HEK293T (cell line): Measurements from ENCODE around the gene EGLN1.
"Not testable (repeated sequence)": the region's sequence is repeated elsewhere in the genome, so short reads cannot be mapped to it uniquely, and the experiment has no call there.

Experiments
- CTCF ChIA-PET: fragments of 350-600 bp; formaldehyde crosslinking; extraction: SDS; loops from one replicate; lab custom pipeline; 2021; ENCODE audit warnings: antibody characterized with exemption, inconsistent platforms; lab: Yijun Ruan, JAX
- POLR2A ChIA-PET: fragments of 350-600 bp; formaldehyde crosslinking; extraction: SDS; loops from one replicate; lab custom pipeline; 2020; ENCODE audit warnings: antibody characterized with exemption, inconsistent platforms; lab: Yijun Ruan, JAX
- DNase-seq: peaks from one replicate; pipeline ENCODE4 v3.0.0; 2012; ENCODE audit warnings: mixed read lengths; ENCODE audit errors: extremely low spot score
- ARNT ChIP-seq: fragments of 450-650 bp; IDR thresholded peaks from 2 replicates; pipeline ENCODE4 v1.6.1; 2017; ENCODE audit warnings: mild to moderate bottlenecking
- BHLHE40 ChIP-seq: fragments of 450-650 bp; IDR thresholded peaks from 2 replicates; pipeline ENCODE4 v1.6.1; 2016; ENCODE audit warnings: mild to moderate bottlenecking, moderate library complexity, borderline replicate concordance
- CTBP1 ChIP-seq: fragments of 450-650 bp; IDR thresholded peaks from 2 replicates; pipeline ENCODE4 v1.6.1; 2016; ENCODE audit warnings: borderline replicate concordance
- ELF4 ChIP-seq: fragments of 450-650 bp; IDR thresholded peaks from 2 replicates; pipeline ENCODE4 v1.6.1; 2017; ENCODE audit warnings: antibody characterized with exemption
- FOXA1 ChIP-seq: fragments of 450-650 bp; IDR thresholded peaks from 2 replicates; pipeline ENCODE4 v1.6.1; 2016; ENCODE audit warnings: mild to moderate bottlenecking
- FOXK2 ChIP-seq: fragments of 450-650 bp; IDR thresholded peaks from 2 replicates; pipeline ENCODE4 v1.6.1; 2016; ENCODE audit warnings: mild to moderate bottlenecking
- FOXM1 ChIP-seq: fragments of 450-650 bp; IDR thresholded peaks from 2 replicates; pipeline ENCODE4 v1.6.1; 2017; ENCODE audit warnings: mild to moderate bottlenecking, borderline replicate concordance
- HDGF ChIP-seq: fragments of 450-650 bp; IDR thresholded peaks from 2 replicates; pipeline ENCODE4 v1.6.1; 2017; ENCODE audit warnings: antibody characterized with exemption, borderline replicate concordance
- L3MBTL2 ChIP-seq: fragments of 450-650 bp; conservative IDR thresholded peaks from 2 replicates; pipeline ENCODE4 v1.6.1; 2016; ENCODE audit warnings: mild to moderate bottlenecking
- LEF1 ChIP-seq: fragments of 450-650 bp; IDR thresholded peaks from 2 replicates; pipeline ENCODE4 v1.6.1; 2017; ENCODE audit warnings: mild to moderate bottlenecking, borderline replicate concordance
- NFRKB ChIP-seq: fragments of 450-650 bp; IDR thresholded peaks from 2 replicates; pipeline ENCODE4 v1.6.1; 2016; ENCODE audit warnings: mild to moderate bottlenecking, moderate library complexity
- PKNOX1 ChIP-seq: fragments of 450-650 bp; IDR thresholded peaks from 2 replicates; pipeline ENCODE4 v1.6.1; 2016
- SP1 ChIP-seq: fragments of 450-650 bp; IDR thresholded peaks from 2 replicates; pipeline ENCODE4 v1.6.1; 2017
- SUZ12 ChIP-seq: fragments of 450-650 bp; IDR thresholded peaks from 2 replicates; pipeline ENCODE4 v1.6.1; 2016; ENCODE audit warnings: mild to moderate bottlenecking
- TARDBP ChIP-seq: fragments of 450-650 bp; IDR thresholded peaks from 2 replicates; pipeline ENCODE4 v1.6.1; 2016
- ZNF384 ChIP-seq: fragments of 450-650 bp; IDR thresholded peaks from 2 replicates; pipeline ENCODE4 v1.6.1; 2016

The EGLN1 gene

GRCh38 chr1:231431665-231432415, 9.8 kb upstream of the EGLN1 start:
- TF ChIP-seq HDGF (no peak), SUZ12 (no peak), ZNF384 (no peak), PKNOX1 (no peak), ELF4 (no peak)
- POLR2A ChIA-PET, result no interaction called here
- CTCF ChIA-PET, result no interaction called here
- DNase-seq, result no peak

- POLR2A ChIA-PET, DNase-seq, CTCF ChIA-PET: not testable (repeated sequence)
These were observed 8.7 kb upstream of the EGLN1 start for GRCh38 chr1:231430678-231431352.

GRCh38 chr1:231428377-231428776, 6.3 kb upstream of the EGLN1 start:
- DNase-seq, result no peak
- ChIA-PET CTCF (interaction anchor here (0.6 kb wide), 1 partner anchor 29 kb away, joined by 5 read pairs; no protein-coding TSS in a partner anchor), POLR2A (no interaction called here)
- no peak for TF ChIP-seq SP1
- no peak for TF ChIP-seq ELF4
- no peak for TF ChIP-seq FOXK2
- no peak for TF ChIP-seq SUZ12
- no peak for TF ChIP-seq TARDBP
- TF ChIP-seq FOXA1, result no peak
- no peak for TF ChIP-seq BHLHE40
- TF ChIP-seq NFRKB, result no peak
- TF ChIP-seq ZNF384, result no peak
- TF ChIP-seq HDGF, result no peak
- TF ChIP-seq FOXM1, result no peak
- no peak for TF ChIP-seq L3MBTL2
- no peak for TF ChIP-seq CTBP1
- no peak for TF ChIP-seq ARNT
- no peak for TF ChIP-seq LEF1
- TF ChIP-seq PKNOX1, result no peak

DNA sequence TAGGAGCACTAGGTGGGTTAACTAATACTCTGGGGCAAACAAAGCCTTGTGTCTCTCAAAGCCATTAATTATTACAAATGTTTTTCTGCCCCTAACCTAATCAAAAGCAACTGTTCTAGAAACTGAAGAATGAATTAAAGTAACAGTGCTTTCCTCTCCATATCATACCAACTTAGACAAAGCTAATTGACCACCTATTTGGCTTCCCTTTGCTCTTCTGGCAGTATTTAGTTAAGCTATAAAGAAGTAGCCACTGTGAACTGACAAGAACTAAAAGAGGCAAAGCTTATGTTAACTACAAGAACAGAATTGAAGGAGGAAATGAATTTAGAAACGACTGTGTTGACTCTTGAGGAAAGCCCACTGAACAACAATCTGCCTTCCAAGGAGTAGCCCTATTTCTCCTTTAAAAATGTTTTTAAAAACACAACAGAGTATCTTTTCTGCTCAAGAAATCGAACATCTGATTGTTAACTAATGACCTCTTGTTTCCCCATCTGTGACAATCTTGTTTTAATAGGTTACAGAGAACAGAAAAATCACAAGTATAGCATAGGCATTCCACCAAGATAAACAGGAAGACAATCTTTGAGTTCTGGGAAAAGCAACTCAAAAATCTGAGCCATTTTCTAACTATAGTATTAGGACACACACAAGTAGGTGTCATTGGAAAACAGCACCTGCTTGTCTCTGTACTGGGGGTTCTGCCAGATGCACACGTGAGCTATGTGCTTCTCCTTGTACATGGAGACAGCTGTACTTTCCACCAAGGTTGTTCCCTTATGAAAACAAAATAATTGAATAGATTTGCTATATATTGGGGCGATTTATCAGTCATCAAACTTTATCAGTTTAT, 3.1 kb upstream of the EGLN1 start:
- TF ChIP-seq CTBP1 (no peak), FOXK2 (no peak), FOXA1 (0 out of 2 replicates have a peak, but pooled peaks have one; percentile 19), HDGF (no peak), BHLHE40 (no peak)
- ChIA-PET POLR2A (no interaction called here), CTCF (interaction anchor here (1.3 kb wide), 1 partner anchor 9 kb away, joined by 5 read pairs; no protein-coding TSS in a partner anchor)
- DNase-seq, result no peak

DNA sequence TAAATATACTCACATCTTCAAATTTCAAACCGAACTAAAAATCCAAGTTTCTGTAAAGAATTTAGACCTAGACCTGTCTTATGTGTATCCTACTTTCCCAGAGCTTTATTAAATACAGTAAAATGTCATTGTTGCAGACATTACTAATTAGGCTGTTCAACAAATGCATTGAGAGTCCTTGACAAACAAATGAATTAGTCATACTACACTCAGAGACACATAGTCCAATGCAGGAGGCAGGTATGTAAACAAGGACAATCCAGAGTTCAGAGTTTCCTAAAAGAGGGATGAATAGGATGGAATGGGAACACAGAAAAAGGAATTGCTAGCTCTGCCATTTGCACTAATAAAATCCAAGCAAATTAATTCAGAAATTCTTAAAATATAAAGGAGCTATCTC, 1.6 kb upstream of the EGLN1 start:
- ChIA-PET POLR2A (no interaction called here), CTCF (no interaction called here)
- DNase-seq, result no peak
- TF ChIP-seq SP1, result no peak
- no peak for TF ChIP-seq ZNF384
- TF ChIP-seq FOXA1, result no peak
- no peak for TF ChIP-seq BHLHE40
- TF ChIP-seq ELF4, result no peak
- no peak for TF ChIP-seq FOXM1
- no peak for TF ChIP-seq FOXK2
- TF ChIP-seq ARNT, result no peak
- TF ChIP-seq PKNOX1, result no peak
- TF ChIP-seq L3MBTL2, result no peak
- no peak for TF ChIP-seq CTBP1

- CTCF ChIA-PET, result no interaction called here
- POLR2A ChIA-PET, result no interaction called here
- DNase-seq, result no peak
These were observed 767 bp upstream of the EGLN1 start for GRCh38 chr1:231422798-231423309.

More at GRCh38 chr1:231422798-231423309, 767 bp upstream of the EGLN1 start:
- TF ChIP-seq L3MBTL2 (no peak), SUZ12 (no peak), PKNOX1 (no peak), FOXA1 (no peak), LEF1 (no peak), FOXK2 (no peak), HDGF (no peak), NFRKB (no peak), ZNF384 (no peak), BHLHE40 (no peak), TARDBP (no peak), FOXM1 (no peak), ELF4 (no peak), ARNT (no peak), CTBP1 (no peak), SP1 (no peak)
